ENCODE data around the gene UST.

Gene UST

GRCh38 chr6:149063468-149063867 lies 316.6 kb downstream of the UST start:
- DNase-seq (ENCODE audit: low spot score), result no peak

- no peak for DNase-seq (ENCODE audit: low spot score)
Observed at GRCh38 chr6:149064001-149064659, 317.3 kb downstream of the UST start.

GRCh38 chr6:149064660-149065015 lies 317.8 kb downstream of the UST start:
- no peak for DNase-seq (ENCODE audit: low spot score)

- DNase-seq (ENCODE audit: low spot score), result no peak
Observed at GRCh38 chr6:149065121-149065520, 318.3 kb downstream of the UST start.

- no peak for DNase-seq (ENCODE audit: low spot score)
Observed at GRCh38 chr6:149065658-149066556, 319.1 kb downstream of the UST start.

- DNase-seq (ENCODE audit: low spot score), result no peak
Observed at GRCh38 chr6:149071997-149072396, 325.2 kb downstream of the UST start.

- no peak for DNase-seq (ENCODE audit: low spot score)
Observed at GRCh38 chr6:149074832-149075258, 328.0 kb downstream of the UST start.

GRCh38 chr6:149075616-149076354 lies 329.0 kb downstream of the UST start:
- DNase-seq (ENCODE audit: low spot score), result no peak

- no peak for DNase-seq (ENCODE audit: low spot score)
Observed at GRCh38 chr6:149076355-149076734, 329.5 kb downstream of the UST start.

GRCh38 chr6:149077208-149077607 lies 330.4 kb downstream of the UST start:
- DNase-seq (ENCODE audit: low spot score), result no peak

GRCh38 chr6:149078211-149078782 lies 331.5 kb downstream of the UST start:
- no peak for DNase-seq (ENCODE audit: low spot score)

GRCh38 chr6:149079456-149079855 lies 332.6 kb downstream of the UST start:
- no peak for DNase-seq (ENCODE audit: low spot score)

GRCh38 chr6:149079911-149080491 lies 333.2 kb downstream of the UST start:
- DNase-seq (ENCODE audit: low spot score), result no peak

GRCh38 chr6:149080511-149080910 lies 333.7 kb downstream of the UST start:
- DNase-seq (ENCODE audit: low spot score), result no peak

GRCh38 chr6:149081281-149081680 lies 334.5 kb downstream of the UST start:
- DNase-seq (ENCODE audit: low spot score), result no peak

GRCh38 chr6:149082320-149082719 lies 335.5 kb downstream of the UST start:
- peak; percentile 75 for DNase-seq (ENCODE audit: low spot score)

- DNase-seq (ENCODE audit: low spot score), result no peak
Observed at GRCh38 chr6:149084026-149084425, 337.2 kb downstream of the UST start.

- no peak for DNase-seq (ENCODE audit: low spot score)
Observed at GRCh38 chr6:149084808-149085556, 338.2 kb downstream of the UST start.

- no peak for DNase-seq (ENCODE audit: low spot score)
Observed at GRCh38 chr6:149085557-149085938, 338.7 kb downstream of the UST start.

- no peak for DNase-seq (ENCODE audit: low spot score)
Observed at GRCh38 chr6:149086363-149086762, 339.5 kb downstream of the UST start.

GRCh38 chr6:149087898-149088297 lies 341.1 kb downstream of the UST start:
- no peak for DNase-seq (ENCODE audit: low spot score)
